Measurements from ENCODE around the gene NDUFB11.

The NDUFB11 gene

DNA sequence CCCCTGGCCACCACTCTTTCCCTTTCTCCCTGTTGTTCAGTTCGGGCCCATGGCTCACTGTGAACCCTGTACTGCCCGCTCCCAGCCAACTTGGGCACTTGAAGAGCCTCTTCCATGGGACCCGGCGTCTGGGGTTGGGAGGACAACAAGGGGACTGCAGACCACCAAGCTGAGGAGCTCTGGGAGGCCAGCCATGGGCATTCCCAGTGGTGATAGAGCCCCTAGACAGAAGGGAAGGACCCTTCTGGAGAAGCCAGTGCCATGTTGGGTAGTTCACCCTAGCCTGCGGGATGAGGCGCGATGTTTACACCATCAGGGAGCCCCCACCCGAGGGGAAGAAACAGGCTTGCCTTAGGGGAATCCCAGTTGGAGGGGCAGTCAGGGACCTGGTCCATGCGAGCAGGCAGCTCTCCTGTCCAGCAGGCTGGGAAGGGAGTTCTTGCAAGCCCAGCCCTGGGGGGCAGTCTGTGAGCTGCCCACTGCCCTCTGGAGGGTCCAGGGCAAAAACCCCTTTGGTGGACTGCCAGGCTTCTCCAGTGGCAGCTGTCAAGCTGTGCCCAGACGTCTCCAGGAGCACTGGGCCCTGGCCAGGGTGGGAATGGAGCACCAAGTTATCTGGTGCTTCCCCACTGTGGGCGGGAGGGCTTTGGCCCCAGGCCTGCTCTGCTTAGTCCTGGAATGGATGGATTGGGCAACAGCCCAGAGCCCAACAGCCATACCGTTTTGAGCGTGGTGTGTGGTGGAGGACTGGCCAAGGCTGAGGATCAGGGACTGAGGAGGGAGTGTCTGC, 25.4 kb upstream of the NDUFB11 start:
- Mint-ChIP-seq H3K36me3 (ENCODE audit: low read depth) (peaks cover 69% of the 10 kb centered on the region), H3K4me3 (no peak overlapping the region), H3K9me3 (no peaks in the 10 kb centered on the region), H3K4me1 (ENCODE audit: low read depth) (no peaks in the 10 kb centered on the region), H3K27ac (peak overlapping the region; percentile 6), H3K27me3 (no peaks in the 10 kb centered on the region)
- intact Hi-C loops (cut with micrococcal nuclease) = no loop called here

DNA sequence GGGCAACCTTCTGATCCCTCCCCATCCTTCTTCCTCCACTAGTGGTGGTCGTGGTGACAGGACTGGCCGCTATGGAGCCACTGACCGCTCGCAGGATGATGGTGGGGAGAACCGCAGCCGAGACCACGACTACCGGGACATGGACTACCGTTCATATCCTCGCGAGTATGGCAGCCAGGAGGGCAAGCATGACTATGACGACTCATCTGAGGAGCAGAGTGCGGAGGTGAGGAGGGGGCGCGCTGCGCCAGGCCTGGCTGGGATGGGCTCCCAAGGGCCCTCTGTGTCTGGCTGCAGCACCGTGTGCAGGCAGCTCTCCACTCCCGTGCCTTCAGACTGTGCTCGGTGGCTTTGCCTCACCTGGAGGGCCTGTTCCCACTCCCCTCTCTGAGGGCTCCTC, 24.8 kb upstream of the NDUFB11 start:
- Mint-ChIP-seq H3K4me3 (no peak overlapping the region), H3K9me3 (no peaks in the 10 kb centered on the region), H3K27ac (no peak overlapping the region), H3K36me3 (ENCODE audit: low read depth) (peaks cover 66% of the 10 kb centered on the region), H3K4me1 (ENCODE audit: low read depth) (no peaks in the 10 kb centered on the region), H3K27me3 (no peaks in the 10 kb centered on the region)
- intact Hi-C loops (cut with micrococcal nuclease) = no loop called here

DNA sequence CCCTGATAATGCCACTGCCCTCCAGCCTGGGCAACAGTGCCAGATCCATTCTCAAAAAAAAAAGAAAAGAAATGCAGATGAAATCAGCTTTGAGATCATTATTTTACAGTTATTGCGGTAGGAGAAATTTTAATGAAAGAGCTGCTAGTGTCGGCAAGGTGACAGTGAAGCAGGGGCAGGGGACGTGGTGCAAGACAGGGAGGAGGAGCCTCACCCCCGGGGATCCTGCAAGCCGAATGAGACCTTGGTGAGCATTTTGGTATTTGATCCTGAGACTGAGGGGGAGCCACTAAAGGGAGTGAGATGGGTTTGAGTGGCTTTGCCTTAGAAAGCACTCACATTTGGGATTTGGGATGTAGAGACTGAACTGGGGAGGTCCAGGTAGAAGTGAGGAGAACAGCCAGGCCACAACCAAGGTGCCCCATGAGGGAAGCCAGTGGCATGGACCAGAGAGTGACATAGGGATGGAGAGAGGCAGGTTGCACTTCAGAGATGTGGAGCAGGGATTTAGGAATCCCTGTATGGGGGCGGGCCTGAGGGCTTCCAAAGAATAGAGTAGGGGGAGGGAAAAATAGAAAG, 24.1 kb upstream of the NDUFB11 start:
- Mint-ChIP-seq H3K27ac (peak overlapping the region; percentile 51), H3K9me3 (no peaks in the 10 kb centered on the region), H3K4me3 (no peak overlapping the region), H3K27me3 (no peaks in the 10 kb centered on the region), H3K4me1 (ENCODE audit: low read depth) (no peaks in the 10 kb centered on the region), H3K36me3 (ENCODE audit: low read depth) (peaks cover 63% of the 10 kb centered on the region)
- intact Hi-C loops (cut with micrococcal nuclease) = no loop called here

DNA sequence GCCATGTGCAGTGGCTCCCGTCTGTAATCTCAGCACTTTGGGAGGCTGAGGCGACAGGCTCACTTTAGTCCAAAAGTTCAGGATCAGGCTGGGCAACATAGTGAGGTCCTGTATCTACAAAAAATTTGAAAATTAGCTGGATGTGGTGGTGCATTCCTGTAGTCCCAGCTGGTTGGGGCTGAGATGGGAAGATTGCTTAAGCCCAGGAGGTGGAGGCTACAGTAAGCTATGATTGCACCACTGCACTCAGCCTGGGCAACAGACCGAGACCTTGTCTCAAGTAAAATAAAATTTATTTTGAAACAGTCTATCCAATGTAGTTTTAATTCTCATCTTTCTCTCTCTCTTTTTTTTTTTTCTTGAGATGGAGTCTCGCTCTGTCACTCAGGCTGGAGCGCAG, 21.6 kb upstream of the NDUFB11 start:
- H3K9me3 Mint-ChIP-seq = no peaks in the 10 kb centered on the region
- peaks cover 54% of the 10 kb centered on the region for H3K36me3 Mint-ChIP-seq (ENCODE audit: low read depth)
- no peaks in the 10 kb centered on the region for H3K4me1 Mint-ChIP-seq (ENCODE audit: low read depth)
- H3K27ac Mint-ChIP-seq = no peak overlapping the region
- no peak overlapping the region for H3K4me3 Mint-ChIP-seq
- intact Hi-C loops (cut with micrococcal nuclease) = no loop called here
- H3K27me3 Mint-ChIP-seq = no peaks in the 10 kb centered on the region

DNA sequence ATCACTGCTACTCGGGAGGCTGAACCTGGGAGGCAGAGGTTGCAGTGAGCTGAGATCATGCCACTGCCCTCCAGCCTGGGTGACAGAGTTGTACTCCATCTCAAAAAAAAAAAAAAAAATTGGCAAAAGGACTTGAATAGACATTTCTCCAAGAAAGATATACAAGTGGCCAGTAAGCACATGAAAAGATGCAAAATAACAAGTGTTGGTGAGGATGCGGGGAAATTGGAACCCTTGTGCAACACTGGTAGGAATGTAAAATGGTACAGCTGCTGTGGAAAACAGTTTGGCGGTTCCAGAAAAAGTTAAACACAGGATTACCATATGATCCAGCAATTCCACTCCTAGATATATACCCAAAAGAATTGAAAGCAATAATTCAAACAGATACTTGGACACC, 19.9 kb upstream of the NDUFB11 start:
- Mint-ChIP-seq H3K36me3 (ENCODE audit: low read depth) (peaks cover 42% of the 10 kb centered on the region), H3K4me3 (no peak overlapping the region), H3K27me3 (no peaks in the 10 kb centered on the region), H3K4me1 (ENCODE audit: low read depth) (no peaks in the 10 kb centered on the region), H3K27ac (no peak overlapping the region), H3K9me3 (no peaks in the 10 kb centered on the region)
- intact Hi-C loops (cut with micrococcal nuclease) = no loop called here

DNA sequence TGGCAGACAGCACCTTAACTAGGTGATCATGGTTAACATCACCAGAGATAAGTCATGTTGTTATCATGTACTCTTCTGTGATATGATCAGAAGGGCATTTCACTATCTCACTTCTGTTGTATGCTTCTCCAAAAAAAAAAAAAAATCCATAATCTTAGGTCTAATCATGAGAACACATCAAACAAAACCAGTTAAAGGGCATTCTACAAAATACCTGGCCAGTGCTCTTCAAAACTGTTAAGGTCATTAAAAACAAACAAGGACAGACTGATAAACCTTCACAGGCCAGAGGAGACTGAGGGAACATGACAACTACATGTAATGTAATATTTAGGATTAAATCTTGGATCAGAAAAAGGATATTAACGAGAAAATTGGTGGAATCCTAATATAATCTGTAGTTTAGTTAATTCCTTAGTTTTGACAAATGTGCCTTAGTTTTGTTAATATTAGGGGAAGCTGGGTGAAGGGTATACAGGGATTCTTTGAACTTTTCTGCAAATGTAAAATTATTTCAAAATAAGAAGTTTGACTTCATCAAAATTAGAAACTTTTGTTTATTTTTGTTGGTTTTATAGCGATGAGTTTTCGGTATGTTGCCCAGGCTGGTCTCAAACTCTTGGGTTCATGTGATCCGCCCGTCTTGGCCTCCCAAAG, 18.6 kb upstream of the NDUFB11 start:
- H3K9me3 Mint-ChIP-seq = no peaks in the 10 kb centered on the region
- intact Hi-C loops (cut with micrococcal nuclease) = no loop called here

DNA sequence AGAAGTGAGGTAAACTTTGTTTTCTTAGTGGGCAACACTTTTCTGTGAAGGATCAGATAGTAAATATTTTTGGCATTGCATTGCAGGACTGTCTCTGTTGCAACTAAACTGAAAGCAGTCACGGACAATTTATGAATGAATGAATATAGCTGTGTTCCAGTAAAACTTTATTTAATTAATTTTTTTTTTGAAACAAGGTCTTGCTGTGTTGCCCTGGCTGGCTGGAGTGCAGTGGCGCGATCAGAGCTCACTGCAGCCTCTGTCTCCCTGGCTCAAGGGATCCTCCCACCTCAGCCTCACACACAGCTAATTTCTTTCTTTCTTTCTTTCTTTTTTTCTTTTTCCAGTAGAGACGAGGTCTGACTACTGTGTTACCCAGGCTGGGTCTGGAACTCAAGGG, 16.3 kb upstream of the NDUFB11 start:
- no peaks in the 10 kb centered on the region for H3K9me3 Mint-ChIP-seq
- intact Hi-C loops (cut with micrococcal nuclease) = no loop called here
- H3K4me1 Mint-ChIP-seq (ENCODE audit: low read depth) = no peaks in the 10 kb centered on the region
- H3K27ac Mint-ChIP-seq = no peak overlapping the region
- no peaks in the 10 kb centered on the region for H3K27me3 Mint-ChIP-seq
- H3K36me3 Mint-ChIP-seq (ENCODE audit: low read depth) = peaks cover 62% of the 10 kb centered on the region
- no peak overlapping the region for H3K4me3 Mint-ChIP-seq

More for the DNA sequence above, 18.6 kb upstream of the NDUFB11 start:
- no peak overlapping the region for H3K4me3 Mint-ChIP-seq
- H3K4me1 Mint-ChIP-seq (ENCODE audit: low read depth) = no peaks in the 10 kb centered on the region
- H3K27me3 Mint-ChIP-seq = no peaks in the 10 kb centered on the region
- no peak overlapping the region for H3K27ac Mint-ChIP-seq
- peaks cover 39% of the 10 kb centered on the region for H3K36me3 Mint-ChIP-seq (ENCODE audit: low read depth)

DNA sequence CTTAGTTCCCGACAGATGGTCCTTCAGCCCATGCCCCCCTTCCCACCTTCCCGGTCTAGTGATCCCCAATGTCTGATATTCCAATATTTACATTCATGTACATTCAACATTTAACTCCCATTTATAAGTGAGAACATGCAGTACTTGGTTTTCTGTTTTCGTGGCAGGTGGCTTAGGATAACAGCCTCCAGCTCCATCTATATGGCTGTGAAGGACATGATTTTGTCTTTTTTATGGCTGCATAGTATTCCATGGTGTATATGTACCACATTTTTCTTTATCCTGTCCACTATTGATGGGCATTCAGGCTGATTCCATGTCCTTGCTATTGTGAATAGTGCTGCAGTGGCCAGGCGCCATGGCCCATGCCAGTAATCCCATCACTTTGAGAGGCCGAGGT, 14.3 kb upstream of the NDUFB11 start:
- no peaks in the 10 kb centered on the region for H3K4me1 Mint-ChIP-seq (ENCODE audit: low read depth)
- intact Hi-C loops (cut with micrococcal nuclease) = no loop called here
- H3K27me3 Mint-ChIP-seq = no peaks in the 10 kb centered on the region
- H3K9me3 Mint-ChIP-seq = no peaks in the 10 kb centered on the region
- peaks cover 66% of the 10 kb centered on the region for H3K36me3 Mint-ChIP-seq (ENCODE audit: low read depth)
- H3K4me3 Mint-ChIP-seq = no peak overlapping the region
- H3K27ac Mint-ChIP-seq = no peak overlapping the region

DNA sequence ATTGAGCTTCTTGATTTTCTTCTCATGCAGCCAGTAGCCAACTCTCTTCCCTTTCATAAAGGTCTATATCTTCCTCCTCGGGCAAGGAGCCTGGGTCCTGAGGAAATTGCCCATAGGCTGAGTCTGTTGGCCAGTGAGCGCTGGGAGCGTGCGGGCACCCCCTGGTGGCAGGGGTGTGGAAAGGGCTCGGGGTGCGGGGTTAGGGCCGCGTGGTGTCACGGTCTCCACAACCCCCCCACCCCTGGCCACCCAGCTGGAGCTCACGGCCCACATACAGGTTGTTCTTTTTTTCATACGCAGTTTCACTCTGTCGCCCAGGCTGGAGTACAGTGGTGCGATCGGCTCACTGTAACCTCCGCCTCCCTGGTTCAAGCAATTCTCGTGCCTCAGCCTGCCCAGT, 13.6 kb upstream of the NDUFB11 start:
- intact Hi-C loops (cut with micrococcal nuclease) = no loop called here
- H3K9me3 Mint-ChIP-seq = no peaks in the 10 kb centered on the region
- no peak overlapping the region for H3K4me3 Mint-ChIP-seq
- H3K4me1 Mint-ChIP-seq (ENCODE audit: low read depth) = no peaks in the 10 kb centered on the region
- peaks cover 67% of the 10 kb centered on the region for H3K36me3 Mint-ChIP-seq (ENCODE audit: low read depth)
- no peak overlapping the region for H3K27ac Mint-ChIP-seq
- no peaks in the 10 kb centered on the region for H3K27me3 Mint-ChIP-seq

DNA sequence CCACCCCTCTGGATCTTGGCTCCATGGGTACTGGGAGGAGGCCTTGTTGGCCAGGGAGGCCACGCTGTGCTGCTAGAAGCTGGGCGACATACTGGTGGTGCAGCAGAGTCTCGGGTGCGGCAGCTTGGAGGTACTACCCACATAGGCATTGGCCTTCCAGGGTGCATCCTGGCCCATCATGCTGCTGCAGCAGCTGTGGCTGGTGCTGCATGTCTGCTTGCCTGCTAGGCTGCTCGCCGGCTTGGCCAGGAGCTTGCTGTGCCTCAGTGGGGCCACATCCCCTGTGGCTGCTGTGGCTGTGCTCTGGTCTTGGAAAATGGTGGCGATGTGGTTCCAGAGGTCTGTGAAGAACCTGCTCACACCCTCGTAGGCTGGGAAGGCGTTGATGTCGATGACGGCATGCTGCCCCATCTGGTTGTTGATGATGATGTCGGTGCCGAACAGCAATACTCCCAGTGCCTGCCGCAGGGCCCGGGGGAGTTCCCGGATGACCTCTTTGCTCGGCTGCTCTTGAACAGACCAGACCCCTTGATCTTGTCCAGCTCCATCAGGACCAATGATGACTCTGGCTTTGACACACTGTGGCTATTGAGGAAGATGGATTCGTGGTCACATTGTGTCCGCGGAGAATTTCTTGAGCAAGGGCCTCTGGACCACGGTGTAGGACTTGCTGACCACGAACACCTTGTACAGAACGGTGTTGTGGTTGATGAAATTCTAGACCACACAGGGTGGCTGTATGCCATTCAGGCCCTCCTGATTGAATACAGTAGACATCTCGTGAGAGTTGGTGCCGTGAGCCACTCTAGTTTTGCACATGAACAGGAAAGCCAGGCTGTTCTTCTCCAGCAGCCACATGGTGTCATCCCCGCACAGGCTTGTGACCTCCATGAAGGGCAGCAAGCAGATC, 12.4 kb upstream of the NDUFB11 start:
- peaks cover 67% of the 10 kb centered on the region for H3K36me3 Mint-ChIP-seq (ENCODE audit: low read depth)
- no peak overlapping the region for H3K27ac Mint-ChIP-seq
- no peak overlapping the region for H3K4me3 Mint-ChIP-seq
- H3K4me1 Mint-ChIP-seq (ENCODE audit: low read depth) = no peaks in the 10 kb centered on the region
- no peaks in the 10 kb centered on the region for H3K9me3 Mint-ChIP-seq
- intact Hi-C loops (cut with micrococcal nuclease) = no loop called here
- H3K27me3 Mint-ChIP-seq = no peaks in the 10 kb centered on the region

DNA sequence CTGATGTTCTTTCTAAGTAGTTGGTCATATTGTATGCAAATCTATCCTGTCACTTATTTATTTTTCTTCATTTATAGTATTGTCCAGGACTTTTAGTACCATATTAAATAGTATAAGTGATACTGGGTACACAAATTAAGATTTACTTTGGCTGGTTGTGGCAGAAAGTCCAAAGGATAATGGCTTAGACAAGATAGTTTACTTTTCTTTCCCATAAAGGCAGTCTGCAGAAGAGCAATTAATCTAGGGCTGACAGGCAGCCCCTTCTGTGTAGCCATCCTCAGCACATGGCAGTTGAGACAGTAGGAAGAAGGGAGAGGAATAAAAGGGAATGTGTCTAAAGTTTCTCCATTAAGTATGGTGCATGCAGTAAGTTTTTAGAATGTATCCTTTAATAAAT, 6.9 kb upstream of the NDUFB11 start:
- Mint-ChIP-seq H3K27ac (no peak overlapping the region), H3K4me3 (no peak overlapping the region), H3K9me3 (no peaks in the 10 kb centered on the region), H3K27me3 (no peaks in the 10 kb centered on the region), H3K4me1 (ENCODE audit: low read depth) (peaks cover 8% of the 10 kb centered on the region), H3K36me3 (ENCODE audit: low read depth) (peaks cover 70% of the 10 kb centered on the region)
- intact Hi-C loops (cut with micrococcal nuclease) = no loop called here

DNA sequence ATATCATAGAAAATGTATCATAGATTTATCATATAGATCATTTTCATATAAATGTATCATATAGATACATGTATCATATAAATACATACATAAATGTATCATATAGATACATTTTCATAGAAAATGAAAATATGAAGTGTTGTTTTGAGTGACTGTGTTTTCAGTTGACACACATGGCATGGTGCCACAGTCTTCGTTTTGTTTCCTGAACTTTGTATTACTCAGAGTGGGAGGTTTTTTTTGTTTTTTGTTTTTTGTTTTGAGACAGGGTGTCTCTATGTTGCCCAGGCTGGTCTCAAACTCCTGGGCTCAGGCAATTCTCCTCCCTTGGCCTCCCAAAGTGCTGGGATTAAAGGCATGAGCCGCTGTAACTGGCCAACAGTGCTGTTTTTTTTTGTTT, 4.4 kb upstream of the NDUFB11 start:
- no peak overlapping the region for H3K4me3 Mint-ChIP-seq
- H3K36me3 Mint-ChIP-seq (ENCODE audit: low read depth) = peaks cover 68% of the 10 kb centered on the region
- intact Hi-C loops (cut with micrococcal nuclease) = no loop called here

DNA sequence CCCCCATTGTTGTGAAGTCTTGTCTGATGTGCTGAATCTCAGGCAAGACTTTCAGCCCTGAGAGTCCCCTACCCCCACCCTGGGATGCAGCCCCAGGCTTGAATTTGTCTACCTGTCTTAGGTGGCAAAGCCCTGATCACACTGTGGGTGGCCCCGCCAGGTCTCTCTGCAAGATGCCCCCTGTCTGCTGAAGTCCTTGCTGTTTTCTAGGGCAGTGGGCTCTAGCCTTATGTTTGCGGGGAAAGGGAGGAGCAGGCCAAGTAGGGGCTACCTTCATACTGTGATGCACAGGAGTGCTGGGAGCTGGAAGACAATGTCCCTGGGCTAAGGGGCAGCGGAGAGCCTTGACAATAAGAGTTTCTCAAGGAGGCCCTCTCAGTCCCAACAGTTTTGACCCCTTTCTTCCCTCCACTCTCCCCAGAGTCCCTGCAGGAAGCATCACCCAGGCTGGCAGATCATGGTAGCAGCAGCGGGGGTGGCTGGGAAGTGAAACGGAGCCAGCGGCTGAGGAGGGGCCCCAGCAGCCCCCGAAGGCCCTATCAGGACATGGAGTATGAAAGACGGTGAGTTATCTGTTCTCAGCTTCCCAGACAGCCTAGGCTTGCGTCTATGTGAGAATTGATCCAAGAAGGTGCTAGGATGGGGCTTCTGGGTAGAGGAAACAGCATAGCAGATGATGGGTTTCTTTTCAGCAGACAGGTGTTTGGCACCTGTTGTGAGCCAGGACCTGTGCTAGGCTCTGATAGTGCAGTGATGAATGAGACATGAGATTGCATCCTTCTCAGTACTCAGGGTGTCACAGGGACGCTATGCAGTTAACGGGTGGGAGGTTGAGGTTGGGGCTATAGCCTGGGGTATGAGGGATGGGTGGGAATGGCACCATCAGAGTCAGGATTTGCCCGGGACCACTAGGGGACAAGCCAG, 2.7 kb upstream of the NDUFB11 start:
- Mint-ChIP-seq H3K4me3 (peak overlapping the region; percentile 6), H3K4me1 (ENCODE audit: low read depth) (peaks cover 28% of the 10 kb centered on the region), H3K36me3 (ENCODE audit: low read depth) (peaks cover 67% of the 10 kb centered on the region), H3K9me3 (no peaks in the 10 kb centered on the region), H3K27me3 (no peaks in the 10 kb centered on the region), H3K27ac (peak overlapping the region; percentile 45)
- intact Hi-C loops (cut with micrococcal nuclease) = no loop called here

More for the DNA sequence above, 4.4 kb upstream of the NDUFB11 start:
- H3K27me3 Mint-ChIP-seq = no peaks in the 10 kb centered on the region
- no peaks in the 10 kb centered on the region for H3K9me3 Mint-ChIP-seq
- H3K27ac Mint-ChIP-seq = no peak overlapping the region
- peaks cover 16% of the 10 kb centered on the region for H3K4me1 Mint-ChIP-seq (ENCODE audit: low read depth)
